Lower leg skin (tissue), 4 donors: ENCODE measurements around the gene STPG3. TPM values are rescaled to one million over a fixed set of nuclear protein-coding genes. Genes with fewer than 3 reads are reported as not detected.

Experiments
- DNase-seq, 2 donors: peaks; one replicate each; pipeline ENCODE4 v3.0.0-alpha.2; 2019; ENCODE audit warnings: low spot score in 2 of 2
- H3K4me3 ChIP-seq: fragments of 200-600 bp; sonication (generic); 2 replicates; pipeline ENCODE4 v1.5.1; 2017; ENCODE audit warnings: mild to moderate bottlenecking, low read depth; ENCODE audit not compliant: poor library complexity, severe bottlenecking
- CTCF ChIP-seq, 3 donors: fragments of 450-650 bp; IDR thresholded peaks; one replicate each; pipeline ENCODE4 v1.5.1; 2016; ENCODE audit warnings: antibody characterized with exemption in 3 of 3, mild to moderate bottlenecking in 3 of 3, moderate library complexity in 2 of 3
- POLR2A ChIP-seq, 2 donors: fragments of 450-650 bp; IDR thresholded peaks; one replicate each; pipeline ENCODE4 v1.6.1; 2016 to 2017; ENCODE audit warnings: antibody characterized with exemption in 2 of 2, mild to moderate bottlenecking in 1 of 2, moderate library complexity in 1 of 2
- WGBS, 2 donors: methylation state at CpG; one replicate each; pipeline ENCODE4 v1.1.5; 2018; 5-methylcytosine and 5-hydroxymethylcytosine counted together
- intact Hi-C: fragments of 100-400 bp; cut with DNase I; formaldehyde crosslinking; loops from one replicate; pipeline ENCODE4 v1.15.0; 2023; ENCODE audit warnings: low total_unique reads
- total RNA-seq, 4 donors: library from RNA; depleted of rRNA; stranded (reverse); fragments of >200 nt; gene quantifications; one replicate each; pipeline ENCODE4 v1.1.0, GENCODE V29; 2016

STPG3 gene
- total RNA-seq, 4 donors from 2014 or later: not detected

DNA sequence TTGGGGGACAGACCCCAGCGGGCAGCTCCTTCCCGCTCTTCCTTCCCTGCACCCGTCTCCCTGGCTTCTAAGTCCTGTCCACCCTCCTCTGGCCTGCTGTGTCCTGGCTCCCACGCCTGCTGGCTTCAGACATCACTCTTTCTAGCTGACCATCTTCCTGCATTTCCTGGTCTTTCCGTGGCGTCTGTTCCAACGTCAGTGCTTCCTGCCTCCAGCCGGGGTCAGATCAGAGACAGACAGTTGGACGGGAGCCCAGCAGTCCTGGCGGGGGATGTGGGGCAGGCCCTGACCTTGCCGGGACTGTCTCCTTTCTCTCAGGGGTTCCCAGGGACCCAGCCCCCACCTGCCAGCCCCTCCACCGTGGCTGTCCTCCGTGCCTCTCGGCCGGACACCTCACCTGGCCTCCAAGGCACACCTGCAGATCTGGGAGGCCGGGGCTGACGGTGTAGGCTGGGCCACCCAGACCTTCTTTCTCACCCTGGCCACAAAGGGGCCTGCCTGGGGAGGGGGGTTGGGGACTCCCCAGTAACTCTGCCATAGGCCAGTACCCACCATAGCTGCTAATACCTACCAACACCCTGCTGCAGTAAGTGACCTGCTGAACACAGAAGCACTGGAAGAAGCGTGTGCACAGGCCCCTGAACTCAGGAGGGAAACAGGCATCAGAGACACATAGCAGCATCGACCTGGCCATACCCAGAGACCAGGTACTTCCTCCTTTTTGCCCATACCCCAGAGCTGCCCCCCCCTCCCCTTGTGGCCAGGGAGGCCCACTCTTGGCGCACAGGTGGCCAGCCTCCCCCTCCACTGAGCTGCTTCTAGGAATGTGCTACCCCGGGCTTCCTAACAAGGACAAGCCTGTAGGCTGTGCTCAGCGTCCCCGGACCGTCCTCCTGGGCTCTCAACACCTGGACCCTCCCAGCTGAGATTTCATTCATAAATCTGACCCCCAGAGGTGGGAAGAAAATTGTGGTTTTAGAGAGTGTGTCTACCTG is 45.9 kb downstream of the STPG3 start:
- H3K4me3 ChIP-seq: no peak overlapping the region
- DNase-seq: no peak
- no peak for TF ChIP-seq POLR2A (IDR thresholded peaks at IDR 0.05)
- no peak for TF ChIP-seq CTCF (IDR thresholded peaks at IDR 0.05)
- 63 to 64% methylated on average over 23 to 24 of the region's 24 CpGs for WGBS, 2 donors
- intact Hi-C loops: loop anchor here (5.0 kb wide), 1 partner anchor 110 kb away; no protein-coding TSS in a partner anchor

- intact Hi-C loops: loop anchor here (5.0 kb wide), 1 partner anchor 109 kb away; no protein-coding TSS in a partner anchor
- no peak overlapping the region for H3K4me3 ChIP-seq
- TF ChIP-seq POLR2A (IDR thresholded peaks at IDR 0.05) (no peak), CTCF (IDR thresholded peaks at IDR 0.05) (no peak)
- 60 to 76% methylated on average over 7 of the region's 7 CpGs for WGBS, 2 donors
- DNase-seq: no peak
Observed at GRCh38 chr9:137297966-137298365, 46.9 kb downstream of the STPG3 start.

DNA sequence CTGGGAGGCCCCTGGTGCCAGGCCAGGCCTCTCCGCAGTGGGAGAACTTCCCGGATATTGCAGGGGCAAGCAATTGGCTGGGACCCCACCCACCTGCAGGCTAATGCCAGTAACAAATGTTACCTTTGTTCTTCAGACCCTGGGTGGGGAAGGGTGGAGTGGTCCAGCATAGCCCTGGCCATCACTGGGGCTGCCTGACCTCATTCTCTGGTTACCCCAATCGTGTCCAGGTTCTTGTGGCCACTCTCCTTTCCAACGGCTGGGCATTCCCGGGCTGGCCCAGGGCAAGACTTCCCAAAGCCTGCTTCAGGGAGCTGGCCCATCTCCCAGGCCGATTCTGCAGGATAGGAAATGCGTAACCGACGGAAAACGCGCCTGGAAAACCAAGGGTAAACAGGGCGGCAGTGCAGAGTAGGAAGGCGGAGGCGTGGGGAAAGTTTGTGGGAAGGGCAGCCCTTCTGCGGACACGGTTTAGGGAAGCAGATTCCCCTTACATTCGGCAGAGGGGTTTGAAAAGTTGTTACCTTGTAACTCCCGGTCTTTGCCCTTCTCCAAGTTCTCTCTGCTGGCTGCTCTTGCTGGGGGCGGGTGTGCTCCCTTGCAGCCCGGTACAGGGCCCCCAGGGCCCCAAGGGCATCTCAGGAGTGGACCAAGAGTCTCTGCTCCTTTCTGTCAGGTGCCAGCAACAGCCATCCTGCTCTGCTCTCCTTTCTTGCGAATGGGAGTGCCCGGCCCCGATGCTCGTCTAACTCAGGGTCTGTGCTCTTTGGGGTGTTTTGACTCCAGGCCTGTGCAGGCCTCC is 47.5 kb downstream of the STPG3 start:
- TF ChIP-seq POLR2A (IDR thresholded peaks at IDR 0.05) (no peak), CTCF (IDR thresholded peaks at IDR 0.05) (no peak)
- peak in 1 of 2 donors; percentile 14 for DNase-seq
- intact Hi-C loops: loop anchor here (5.0 kb wide), 1 partner anchor 109 kb away; no protein-coding TSS in a partner anchor
- WGBS, 2 donors: 49 to 60% methylated on average over 24 of the region's 24 CpGs
- H3K4me3 ChIP-seq: no peak overlapping the region

- TF ChIP-seq CTCF (IDR thresholded peaks at IDR 0.05) (no peak), POLR2A (IDR thresholded peaks at IDR 0.05) (no peak)
- H3K4me3 ChIP-seq: no peak overlapping the region
- WGBS, 2 donors: 65 to 71% methylated on average over 10 of the region's 10 CpGs
- intact Hi-C loops: loop anchor here (5.0 kb wide), 1 partner anchor 108 kb away; no protein-coding TSS in a partner anchor
- peak in 1 of 2 donors; percentile 11 for DNase-seq
Observed at GRCh38 chr9:137299203-137299565, 48.1 kb downstream of the STPG3 start.

- peak in 1 of 2 donors; percentile 13 for DNase-seq
- TF ChIP-seq CTCF (IDR thresholded peaks at IDR 0.05) (no peak), POLR2A (IDR thresholded peaks at IDR 0.05) (no peak)
- WGBS, 2 donors: 34 to 42% methylated on average over 16 of the region's 16 CpGs
- no peak overlapping the region for H3K4me3 ChIP-seq
- intact Hi-C loops: loop anchor here (5.0 kb wide), 1 partner anchor 107 kb away; no protein-coding TSS in a partner anchor
Observed at GRCh38 chr9:137299938-137300337, 48.9 kb downstream of the STPG3 start.
